GM21447 (cell line): ENCODE results near the gene MYO7A.

Experiments used
- ATAC-seq: cut with Tn5 transposase; IDR thresholded peaks from one replicate; pipeline ENCODE4 v1.9.1; 2021; ENCODE audit not compliant: unreplicated experiment

The MYO7A gene

DNA sequence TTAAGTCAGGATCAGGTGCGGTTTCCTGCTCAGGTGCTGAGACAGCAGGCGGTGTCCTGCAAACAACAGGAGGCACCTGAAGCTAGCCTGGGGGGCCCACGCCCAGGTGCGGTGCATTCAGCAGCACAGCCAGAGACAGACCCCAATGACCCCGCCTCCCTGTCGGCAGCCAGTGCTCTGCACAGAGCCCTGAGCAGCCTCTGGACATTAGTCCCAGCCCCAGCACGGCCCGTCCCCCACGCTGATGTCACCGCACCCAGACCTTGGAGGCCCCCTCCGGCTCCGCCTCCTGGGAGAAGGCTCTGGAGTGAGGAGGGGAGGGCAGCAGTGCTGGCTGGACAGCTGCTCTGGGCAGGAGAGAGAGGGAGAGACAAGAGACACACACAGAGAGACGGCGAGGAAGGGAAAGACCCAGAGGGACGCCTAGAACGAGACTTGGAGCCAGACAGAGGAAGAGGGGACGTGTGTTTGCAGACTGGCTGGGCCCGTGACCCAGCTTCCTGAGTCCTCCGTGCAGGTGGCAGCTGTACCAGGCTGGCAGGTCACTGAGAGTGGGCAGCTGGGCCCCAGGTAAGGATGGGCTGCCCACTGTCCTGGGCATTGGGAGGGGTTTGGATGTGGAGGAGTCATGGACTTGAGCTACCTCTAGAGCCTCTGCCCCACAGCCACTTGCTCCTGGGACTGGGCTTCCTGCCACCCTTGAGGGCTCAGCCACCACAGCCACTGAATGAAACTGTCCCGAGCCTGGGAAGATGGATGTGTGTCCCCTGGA, at the start of gene MYO7A:
Gene MYO7A, plus strand, starts transcription at position 327 of the 772 bp plus-strand sequence. CDS start 2,389 bp downstream, outside the sequence.
- no peak for ATAC-seq

DNA sequence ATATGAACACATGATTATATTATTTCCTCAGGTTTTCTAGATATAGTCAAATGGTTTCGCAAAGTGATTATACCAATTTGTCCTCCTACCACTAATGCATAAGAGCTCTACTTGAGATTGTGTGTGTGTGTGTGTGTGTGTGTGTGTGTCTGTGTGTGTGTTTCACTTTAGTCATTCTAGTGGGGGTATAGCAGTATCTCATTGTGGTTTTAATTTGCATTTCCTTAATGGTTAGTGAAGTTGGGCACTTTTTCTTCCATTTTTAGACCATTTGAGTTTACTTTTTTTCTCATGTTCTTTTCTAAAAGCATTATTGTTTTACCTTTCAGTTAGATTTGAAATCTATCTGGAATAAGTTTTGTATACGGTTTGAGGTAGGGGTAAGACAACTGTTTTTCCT, 48.4 kb upstream of the MYO7A start:
- ATAC-seq, result no peak

DNA sequence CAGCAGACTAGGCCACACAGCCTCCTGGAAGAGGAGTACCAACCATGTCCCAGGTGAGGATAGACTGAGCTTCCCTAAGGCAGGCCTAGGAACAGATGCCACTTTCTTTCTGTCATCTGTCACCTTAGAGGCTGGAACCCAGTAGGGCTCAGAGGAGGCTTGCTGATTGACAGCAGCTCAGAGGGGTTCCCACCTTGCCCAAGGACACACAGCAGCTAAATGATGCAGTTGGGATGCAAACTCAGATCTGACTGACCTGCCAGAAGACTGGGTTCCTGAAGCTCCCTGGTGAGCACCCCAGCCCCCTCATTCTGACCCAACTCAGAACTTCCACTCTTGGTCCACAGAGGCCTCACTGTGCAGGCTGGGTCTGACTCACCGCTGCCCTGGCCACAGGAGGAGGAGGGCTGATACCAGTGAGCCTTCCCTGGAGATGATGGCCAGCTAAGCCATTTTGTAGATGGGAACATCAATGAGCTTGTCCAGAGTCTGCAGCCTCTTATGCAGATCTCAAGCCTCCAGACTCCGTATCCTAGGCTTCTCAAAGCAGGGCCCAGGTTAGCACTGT, 47.3 kb upstream of the MYO7A start:
- ATAC-seq, result no peak

DNA sequence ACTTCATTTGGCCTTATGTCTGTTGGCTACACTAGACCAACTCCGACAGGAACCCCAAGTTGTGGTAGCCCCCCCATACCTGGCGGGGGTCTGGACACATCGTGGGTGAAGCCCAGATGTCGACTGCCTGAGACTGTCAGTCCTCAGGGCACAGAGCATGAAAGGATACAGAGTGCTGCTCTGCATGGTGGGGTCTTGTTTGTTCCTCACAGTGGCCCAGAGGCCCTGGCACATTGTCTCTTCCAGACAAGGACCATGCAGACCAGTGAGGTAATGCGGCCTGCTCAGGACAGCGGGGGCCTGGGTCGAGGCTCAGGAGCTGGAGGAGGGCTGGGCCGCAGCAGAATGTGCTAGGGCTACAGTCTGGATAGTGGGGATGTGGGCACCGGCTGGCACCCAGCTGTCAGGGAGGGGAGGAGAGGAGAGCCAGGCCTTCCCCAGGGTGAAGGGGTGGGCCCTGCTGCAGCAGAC, 46.6 kb upstream of the MYO7A start:
- ATAC-seq, result no peak

DNA sequence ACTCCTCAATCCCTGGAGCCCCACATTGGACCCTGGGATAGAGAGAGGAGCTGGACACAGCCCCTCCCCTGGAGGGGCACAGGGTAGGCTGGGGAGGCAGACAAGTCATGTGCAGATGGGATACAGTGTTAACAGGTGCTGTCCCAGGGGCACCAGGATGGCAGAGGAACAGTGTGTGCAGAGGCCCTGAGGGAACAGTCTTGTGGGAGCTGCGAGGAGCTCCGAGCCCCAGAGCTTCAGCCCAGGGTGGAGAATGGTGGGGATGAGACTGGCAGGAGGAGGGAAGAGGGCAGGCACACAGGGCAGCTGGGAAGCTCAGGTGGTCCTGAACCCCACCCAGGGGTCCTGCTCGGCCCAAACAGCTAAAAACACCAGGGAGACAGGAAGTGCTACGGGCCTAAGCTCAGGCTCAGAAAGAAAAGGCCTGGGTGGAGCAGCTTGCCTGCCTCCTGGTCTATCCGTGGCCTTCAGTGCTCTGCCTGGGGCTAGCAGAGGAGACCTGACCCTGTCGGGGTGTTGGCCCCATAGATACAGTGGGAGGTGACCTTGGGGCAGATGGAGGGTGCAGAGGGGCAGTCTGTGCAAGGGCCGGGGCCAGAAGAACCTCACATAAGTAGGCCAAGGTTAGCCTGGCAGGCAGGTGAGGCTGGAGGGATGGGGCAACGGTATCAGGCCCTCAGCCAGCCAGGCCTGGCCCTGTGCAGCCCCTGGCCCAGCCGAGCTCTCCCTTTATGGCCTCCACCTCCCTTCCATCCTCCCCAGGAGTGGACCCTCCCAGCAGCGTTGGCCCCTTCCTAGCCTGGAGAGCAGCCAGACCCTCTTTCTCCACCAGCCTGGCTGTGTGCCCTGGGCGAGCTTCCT, 45.8 kb upstream of the MYO7A start:
- no peak for ATAC-seq

DNA sequence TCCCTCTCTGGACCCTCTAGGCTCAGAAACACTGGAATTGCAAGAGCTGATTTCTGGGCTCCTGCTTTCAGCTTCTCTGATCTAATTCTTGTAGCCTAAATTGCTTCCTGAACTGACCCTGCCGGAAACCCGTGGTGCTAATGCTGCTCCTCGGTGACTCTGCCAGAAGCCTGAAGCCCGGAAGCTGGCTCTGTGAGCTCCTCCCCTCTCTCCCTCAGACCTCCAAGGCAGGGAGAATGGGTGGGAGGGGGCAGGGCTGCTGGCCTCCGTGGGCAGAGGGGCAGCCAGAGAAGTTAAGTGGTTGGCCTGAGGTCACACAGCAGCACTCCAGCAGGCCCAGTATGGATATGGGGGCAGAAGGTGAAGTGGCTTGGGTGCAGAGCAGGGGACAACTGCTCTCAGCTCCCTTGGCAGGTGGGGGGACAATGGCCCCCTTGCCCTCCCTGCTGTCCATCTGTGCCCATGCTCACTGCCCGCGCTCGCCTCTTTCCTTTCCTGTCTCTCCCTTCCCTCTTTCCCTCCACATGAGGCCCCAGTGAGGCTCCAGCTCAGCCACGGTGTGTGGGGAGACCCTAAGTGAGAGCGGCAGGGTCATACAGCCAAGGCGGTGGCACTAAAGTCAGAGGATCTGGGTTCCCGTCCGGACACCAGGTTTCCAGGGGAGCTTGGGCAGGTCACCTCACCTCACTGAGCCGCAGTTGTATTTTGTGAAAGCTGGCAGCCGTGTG, 45.0 kb upstream of the MYO7A start:
- ATAC-seq, result peak; percentile 62

DNA sequence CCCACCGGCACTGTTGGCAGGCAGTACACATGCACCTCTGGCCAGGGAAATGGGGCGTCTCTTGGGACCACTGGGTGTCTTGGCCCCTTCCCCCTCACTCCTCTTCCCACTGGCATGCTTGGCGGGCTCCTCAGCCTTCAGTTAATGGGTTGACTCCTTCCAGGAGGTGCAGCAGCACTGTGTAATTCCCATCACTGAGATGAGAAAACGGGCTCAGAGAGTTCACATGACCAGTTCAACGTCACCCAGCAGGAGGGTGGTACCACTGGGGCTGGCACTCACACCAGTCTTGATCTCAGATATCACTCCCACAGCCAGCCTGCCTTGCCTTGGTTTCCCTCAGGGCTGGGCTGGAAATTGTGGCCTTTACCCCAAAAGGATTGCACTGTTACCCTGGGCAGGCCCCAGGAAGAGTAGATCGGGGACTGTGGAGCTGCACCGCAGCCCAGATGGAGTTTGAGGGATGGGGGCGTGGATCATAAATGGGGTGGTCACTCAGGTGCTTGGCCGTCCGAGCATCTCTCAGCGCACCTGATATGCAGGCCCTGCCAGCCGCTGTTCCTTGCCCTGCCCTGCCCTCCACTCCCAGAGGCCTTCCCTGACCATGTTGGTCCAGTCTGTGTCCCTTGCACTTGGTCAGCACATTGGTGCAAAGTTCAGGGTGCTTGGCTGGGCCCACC, 44.3 kb upstream of the MYO7A start:
- no peak for ATAC-seq

DNA sequence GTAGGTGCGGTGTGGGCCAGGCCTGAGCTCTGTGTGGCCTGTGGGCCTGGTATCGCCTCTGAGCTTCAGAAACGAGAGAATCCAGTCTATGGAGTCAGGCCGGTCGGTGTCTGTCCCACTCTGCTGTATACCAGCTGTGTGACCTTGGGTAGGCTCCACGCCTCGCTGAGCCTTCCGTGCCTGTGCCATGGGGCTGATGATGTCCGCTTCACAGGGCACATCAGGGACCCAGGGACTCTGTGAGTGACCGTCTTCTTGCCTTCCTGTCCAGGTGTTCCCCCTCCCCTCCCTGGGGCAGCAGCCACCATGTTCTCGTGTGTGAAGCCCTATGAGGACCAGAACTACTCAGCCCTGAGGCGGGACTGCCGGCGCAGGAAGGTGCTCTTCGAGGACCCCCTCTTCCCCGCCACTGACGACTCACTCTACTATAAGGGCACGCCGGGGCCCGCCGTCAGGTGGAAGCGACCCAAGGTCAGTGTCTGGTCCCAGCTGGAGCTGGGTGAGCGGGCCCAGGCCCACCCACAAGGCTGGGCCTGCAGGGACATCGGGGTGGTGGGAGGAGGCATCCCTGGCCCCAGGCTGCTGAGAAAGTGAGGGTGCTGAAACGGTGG, 43.4 kb upstream of the MYO7A start:
- no peak for ATAC-seq

DNA sequence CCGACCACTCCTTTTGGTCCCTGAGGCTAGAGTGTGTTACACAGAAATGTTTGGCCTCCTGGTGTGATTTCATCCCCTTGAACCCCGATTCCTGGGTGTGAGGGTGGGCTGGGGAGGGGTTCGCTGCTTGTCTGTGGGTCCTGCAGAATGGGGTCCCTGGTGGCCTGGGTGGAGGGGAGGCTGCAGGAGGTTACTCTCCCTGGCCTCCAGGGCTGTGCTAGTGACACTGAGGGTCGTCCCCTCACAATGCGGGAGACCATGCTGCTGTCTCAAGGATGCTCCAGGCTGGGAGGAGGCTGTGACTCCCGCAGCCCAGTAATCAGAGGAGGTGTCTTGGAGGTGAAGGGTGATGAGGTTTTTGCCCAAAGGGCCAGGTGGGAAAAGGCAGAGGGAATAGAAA, 42.4 kb upstream of the MYO7A start:
- no peak for ATAC-seq

DNA sequence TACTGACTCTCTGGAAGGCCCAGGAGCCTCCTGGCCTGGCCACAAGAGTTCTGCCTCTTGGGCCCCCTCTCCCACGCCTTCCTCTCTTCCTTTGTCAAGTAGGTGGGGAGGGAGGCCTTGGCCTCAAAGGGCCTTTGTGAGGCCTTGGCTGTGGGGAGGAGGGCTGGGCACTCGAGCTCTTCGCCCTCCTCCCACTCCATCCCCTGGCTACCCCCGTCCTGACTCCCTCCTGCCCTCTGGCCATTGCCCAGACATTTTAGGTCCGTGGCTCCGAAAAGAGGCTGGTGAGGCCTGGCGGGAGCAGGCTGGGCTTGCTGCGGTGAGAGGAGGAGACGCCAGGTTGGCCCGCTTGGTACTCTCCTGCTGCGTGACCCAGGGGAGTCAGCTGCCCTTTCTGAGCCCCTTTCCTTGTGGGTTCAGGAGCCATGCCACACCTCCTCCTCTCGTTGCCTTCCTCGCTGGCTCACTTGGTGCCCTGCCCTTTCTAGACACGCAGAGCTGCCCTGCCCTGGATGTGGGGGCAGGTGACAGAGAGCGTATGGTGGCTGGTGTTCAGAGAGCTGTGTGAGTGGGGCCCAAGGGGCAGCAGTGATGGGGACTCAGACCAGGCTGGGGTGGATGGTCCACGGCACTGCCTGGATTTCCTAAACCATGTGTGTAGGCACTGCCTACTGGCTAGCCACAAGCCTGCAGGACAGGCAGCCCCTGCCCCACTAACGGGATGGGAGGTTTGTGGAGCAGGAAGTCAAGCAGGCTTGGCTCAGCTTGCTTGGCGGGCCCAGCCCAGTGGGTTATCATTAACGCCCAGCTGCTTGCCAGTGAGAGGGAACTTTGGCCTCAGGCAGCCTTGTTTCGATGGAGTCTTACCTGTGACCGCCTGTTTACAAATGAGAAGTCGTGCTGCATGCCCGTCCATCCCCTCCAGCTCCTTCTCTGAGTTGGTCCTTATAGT, 41.2 kb upstream of the MYO7A start:
- ATAC-seq, result no peak

DNA sequence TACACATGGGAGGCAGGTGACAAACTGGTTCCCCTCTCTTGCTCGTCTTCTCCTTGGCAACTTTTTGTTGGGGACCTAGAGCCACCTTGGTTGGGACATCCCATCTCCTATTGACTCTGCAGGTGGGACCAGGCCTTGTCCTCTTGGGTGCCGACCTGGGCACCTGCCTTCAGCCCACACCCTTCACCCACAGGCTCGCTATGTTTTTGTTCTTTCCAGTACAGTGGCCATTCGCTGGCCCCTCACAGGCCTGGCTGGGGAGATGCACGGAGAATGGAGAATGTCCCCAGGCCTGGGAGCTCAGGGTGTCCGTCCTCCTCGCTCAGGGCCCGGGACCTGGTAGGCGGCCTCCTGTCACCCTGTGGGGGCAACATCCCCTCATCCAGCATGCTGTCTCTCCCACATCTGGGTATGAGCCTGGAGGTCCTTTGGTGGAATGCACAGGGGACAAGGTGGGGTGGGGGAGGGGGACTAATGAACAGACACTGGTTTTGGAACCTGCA, 40.3 kb upstream of the MYO7A start:
- no peak for ATAC-seq

DNA sequence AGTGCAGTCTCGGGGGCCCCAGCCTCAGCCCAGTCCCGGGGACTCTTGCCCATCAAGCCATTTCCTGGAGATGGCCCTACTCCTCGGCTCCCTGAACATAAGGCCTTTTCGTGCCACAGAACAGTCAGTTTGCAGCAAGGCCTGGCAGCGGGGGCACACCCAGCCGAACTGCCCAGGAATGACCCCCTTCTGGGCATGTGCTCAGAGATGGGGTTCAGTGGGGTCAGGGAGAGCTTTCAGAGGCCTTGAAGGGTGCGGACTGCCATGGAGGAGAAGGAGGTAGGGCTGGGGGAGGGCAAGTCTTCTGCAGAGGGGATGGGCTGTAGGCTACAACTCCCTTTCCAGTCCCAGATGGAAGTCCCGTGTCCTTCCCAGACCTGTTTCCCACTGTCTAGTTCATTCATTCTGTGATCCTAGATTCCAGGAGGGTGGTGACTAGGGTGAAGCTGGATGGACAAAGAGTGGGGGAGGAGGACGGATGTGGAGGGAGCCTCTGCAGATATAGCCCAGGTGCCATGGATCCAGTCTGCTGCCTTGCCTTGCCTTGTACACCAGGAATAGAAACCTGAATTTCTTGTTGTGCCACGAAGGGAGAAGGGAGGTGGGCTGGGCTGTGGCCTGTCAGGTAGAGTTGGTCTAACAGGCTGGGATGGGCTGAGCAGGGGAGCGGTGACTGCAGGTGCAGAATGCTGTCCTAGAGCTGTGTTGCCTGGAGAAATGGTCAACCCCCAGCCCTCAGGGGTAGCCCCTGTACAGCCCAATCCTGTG, 39.6 kb upstream of the MYO7A start:
- no peak for ATAC-seq

DNA sequence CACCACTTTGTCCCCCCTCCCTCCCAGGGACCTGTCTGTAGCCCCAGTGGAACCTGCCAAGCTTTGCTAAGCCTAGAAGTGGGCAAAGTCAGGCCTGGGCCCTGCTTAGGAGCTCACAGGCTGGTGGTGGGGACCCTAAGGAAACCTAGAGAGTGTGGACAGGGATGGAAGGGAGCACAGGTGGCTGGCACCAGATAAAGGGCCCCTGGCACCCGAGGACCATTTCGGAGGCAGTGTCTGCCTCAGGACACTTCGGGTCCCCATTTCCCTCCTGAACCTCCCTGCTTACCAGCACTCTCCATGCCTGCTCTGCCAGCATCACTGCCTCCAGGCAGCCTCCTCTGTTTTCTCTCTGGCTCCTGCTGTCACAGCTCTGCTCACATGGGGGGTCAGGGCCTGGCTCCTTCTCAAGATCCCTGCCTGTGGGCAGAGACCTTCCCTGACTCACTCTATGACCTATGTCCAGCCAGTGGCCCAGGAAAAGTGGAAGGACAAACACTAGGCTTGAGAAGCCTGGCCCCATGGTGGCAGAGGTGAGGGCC, 39.0 kb upstream of the MYO7A start:
- no peak for ATAC-seq

DNA sequence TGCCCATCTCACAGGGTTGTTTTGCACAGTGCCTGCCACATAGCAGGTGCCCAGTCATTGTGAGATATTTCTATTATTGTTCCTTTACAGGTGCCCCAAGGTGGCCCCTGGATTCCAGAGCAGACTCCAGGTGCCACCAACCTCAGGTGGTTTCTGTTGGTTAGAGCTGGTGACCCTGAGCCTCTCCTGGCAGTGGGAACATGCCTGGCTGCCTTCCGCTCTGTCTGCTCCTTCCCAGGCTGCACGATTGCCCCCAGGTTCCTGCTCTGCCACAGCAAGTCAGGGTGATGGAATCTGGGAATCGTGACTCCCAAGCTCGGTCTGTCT, 38.0 kb upstream of the MYO7A start:
- ATAC-seq, result no peak

DNA sequence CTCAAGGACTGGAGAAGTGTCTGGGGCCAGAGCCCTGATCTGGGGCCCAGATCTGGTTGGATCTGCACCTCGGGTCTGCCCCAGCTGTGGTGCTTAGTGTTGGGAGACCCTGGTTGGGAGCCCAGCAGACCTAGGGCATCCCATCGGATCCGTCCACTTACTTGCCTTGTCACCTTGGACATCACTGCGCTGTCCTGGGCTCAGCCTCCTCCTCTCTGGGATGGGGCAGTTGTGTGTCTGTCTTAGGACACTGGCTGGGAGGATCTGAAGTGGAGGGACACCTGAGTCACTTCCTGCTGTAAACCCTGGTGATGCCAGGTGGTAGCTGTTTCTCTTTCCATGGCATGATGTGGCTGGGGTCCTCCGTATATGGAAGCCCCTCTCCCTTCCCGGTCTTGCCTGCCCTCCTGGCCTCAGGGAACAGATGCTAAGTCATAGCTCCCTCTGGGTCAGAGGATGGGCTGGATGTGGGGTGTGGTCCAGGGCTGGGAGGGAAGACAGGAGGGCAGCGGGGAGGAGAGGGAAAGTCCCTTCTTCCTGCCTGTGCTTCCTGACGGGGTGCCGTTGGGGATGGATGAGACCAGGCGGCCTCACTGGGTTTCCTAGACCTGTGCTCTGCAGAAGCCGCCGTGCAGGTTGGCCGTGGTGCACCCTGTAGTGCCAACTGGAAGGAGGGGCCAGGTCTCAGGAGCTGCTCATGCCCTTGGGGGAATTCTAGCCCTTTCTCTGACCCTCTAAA, 37.5 kb upstream of the MYO7A start:
- no peak for ATAC-seq

DNA sequence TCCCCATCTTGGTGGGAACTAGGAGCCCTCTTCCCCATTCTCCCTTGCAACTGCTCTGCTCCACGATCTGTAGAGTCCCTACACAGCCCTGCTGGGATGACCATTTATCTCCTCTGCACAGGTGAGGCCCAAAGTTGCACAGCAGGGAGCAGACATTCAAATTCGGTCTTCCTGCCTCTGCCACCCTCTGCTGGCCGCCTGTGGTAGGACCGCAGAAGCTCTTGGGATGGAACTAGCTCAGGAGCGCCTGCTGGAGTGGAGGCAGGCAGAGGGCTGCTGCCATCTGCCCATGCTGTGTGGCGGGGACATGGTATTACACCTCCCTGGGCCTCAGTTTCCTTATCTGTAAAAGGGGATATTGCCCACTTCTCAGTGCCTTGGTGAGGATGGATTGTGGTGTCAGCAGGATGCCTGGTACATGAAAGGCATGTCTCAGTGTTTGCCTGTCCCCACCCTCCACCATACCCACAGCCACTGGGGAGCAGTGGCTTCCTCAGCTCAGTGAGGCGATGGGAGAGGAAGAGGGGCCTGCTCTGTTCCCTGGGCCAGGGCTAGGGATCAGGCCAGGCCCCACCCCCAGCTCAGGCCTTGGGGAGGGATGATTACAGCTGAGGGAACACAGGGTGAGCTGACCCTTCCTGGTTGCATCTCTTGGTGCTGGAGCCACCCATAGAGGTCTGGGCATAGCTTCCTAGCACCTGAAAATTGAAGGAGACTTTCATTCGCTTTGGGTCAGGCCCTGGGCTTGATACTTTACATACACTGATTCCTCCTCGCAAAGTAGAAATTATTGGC, 36.7 kb upstream of the MYO7A start:
- ATAC-seq, result peak; percentile 93
